ENCODE measurements around the gene TEX53.

Gene TEX53

DNA sequence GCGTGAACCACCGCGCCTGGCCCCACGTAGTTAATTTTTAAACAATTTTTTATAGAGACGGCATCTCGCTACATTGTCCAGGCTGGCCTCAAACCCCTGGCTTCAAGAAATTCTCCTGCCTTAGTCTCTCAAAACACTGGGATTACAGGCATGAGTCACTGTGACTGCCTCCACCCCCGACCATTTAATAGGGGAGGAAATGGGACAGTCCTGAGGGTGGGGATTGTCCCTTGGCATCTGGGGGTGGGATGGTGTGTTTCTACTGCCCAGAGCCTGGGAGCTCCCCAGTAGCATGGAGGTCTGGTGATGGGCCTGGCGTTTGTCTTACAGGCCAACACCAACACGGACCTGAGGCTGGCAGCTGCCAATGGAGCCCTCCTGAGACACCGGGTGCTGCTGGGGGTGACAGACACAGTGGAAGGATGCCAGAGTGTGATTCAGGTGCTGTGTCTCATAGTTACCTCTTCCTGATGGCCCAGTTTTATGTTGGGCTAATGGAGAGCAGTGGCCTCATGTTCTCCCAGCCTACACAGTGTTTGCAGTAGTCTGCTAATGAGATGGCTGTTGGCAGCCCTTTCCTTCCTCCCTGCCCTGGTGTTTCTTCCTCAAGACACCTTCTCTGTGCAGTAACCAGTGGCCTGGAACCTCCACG, 24.0 kb downstream of the TEX53 start:
- no peak for DNase-seq

DNA sequence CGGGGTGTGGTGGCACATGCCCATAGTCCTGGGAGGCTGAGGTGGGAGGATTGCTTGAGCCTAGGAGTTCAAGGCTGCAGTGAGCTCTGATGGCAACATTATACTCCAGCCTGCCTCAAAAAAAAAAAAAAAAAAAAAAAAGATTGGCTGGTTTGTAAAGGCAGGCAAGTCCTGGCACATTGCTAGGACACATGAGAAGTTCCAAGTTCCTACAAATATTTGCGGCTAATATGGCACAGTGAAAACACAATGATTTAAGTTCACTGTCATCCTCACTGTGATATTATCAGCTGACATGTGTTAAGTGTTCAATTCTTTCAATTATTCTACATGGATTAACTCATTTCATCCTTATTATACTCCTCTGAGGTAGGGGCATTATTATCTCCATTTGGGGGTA, 26.4 kb downstream of the TEX53 start:
- DNase-seq: no peak

DNA sequence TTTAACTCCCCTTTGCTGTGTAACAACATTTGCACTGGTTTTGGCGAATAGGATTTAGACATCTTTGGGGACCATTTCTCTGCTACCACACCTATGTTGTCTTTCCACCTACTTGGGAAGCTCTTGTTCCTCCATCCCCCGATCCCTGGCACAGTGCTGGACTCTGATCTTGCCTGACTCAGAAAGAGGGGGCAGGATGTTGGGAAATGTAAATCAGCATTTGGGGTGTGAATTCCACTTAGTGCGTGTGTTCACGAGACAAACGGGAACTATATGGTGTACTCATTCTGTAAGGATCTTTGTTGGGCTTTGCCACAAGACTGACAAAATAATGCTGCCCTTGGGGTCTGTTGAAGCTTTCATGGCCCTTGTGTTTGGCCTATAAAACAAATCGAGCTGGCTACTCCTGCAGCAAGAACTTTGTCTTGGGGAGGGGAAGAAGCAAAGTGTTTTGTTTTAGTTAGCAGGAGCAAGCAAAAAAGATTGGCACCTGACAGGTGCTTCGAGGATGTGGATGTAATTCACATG, 28.0 kb downstream of the TEX53 start:
- DNase-seq: no peak

DNA sequence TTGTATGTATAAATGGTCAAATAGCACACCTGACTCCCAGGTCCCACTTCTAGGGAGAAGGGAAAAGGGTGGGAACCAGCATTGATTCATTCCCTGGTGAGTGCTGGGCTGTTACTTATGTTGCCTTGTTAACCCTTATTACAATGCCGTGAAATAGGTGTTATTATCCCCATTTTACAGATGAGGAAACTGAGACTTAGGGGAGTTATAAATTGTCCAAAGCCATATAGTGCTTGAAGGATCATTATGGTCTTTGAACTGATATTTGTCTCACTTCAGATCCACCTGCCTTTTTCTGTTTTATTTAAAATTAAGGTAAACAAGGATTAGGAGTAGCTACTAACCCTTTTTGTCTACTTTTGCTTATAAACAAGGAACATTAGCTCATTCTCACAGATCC, 30.1 kb downstream of the TEX53 start:
- DNase-seq: no peak

DNA sequence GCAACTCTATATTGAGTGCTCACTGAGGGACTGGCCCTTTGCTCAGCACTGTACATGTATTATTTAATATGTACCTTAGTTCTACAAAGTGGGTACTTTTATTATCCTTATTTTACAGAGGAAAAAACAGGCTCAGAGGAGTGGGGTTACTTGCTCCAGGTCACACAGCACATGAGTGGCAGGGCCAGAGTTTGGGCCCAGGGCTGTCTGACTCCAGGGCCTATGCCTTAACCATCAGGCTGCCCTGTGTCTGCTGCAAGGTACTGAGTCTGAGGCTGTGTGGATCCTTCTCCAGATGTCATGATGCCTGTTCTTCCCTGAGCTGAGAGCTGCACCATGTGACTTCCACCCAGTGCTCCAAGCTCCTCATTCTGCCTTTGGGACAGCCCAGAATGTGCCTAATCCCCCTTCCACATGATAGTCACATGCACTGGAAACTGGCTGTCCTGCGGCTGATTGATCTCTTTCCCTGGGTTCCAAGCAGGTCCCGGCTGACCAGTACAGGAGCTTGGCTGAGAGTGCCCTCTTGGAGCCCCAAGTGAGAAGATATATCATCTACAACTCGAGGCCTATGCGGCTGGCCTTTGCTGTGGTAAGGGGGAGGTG, 31.1 kb downstream of the TEX53 start:
- DNase-seq: no peak

DNA sequence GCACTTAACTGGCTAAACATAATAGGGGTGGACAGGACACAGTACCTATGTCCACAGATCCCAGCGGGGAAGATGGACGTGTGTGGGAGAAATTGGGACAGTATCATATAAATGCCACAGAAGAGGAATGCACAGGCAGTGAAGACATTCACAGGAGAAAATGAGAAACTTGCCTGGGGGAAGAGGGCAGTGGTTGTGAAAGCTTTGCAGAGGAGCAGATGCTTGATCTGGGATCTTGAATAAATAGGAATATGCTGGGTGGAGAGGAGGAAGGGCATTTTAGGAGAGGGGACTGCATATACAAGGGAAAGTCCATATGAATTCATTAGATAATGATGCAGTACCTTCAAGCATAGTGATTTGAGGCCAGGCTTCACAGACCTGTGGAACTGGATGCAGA, 32.9 kb downstream of the TEX53 start:
- no peak for DNase-seq

DNA sequence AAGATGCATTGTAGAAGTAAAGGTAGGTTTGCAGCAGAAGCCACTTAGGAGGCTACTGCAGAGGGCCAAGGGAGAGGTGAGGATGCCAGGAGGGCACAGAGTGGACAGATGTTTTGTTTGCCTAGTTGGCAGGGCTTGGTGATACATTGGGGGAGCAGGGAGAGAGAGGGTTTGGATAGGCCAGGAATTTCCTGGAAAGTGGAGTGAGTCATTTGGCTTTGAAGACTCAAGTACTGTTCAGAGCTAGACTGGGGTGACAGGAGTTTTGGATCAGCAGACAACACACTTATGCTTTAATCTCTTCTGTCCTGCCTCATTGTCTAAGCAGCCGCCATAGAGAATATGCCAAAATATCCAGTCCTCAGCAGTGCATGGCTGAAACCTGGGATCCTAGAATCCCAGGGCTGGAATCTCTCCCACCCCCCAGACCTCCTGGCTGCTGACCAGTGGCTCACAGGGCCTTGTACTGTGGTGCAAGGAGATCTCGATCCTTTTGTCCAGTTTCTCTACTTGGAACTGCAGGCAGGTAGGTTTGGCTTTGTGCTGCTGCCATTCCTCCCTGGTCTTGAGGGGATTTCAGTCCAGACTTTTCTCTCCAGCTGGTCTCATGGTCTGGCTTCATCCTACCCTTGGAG, 35.5 kb downstream of the TEX53 start:
- no peak for DNase-seq

DNA sequence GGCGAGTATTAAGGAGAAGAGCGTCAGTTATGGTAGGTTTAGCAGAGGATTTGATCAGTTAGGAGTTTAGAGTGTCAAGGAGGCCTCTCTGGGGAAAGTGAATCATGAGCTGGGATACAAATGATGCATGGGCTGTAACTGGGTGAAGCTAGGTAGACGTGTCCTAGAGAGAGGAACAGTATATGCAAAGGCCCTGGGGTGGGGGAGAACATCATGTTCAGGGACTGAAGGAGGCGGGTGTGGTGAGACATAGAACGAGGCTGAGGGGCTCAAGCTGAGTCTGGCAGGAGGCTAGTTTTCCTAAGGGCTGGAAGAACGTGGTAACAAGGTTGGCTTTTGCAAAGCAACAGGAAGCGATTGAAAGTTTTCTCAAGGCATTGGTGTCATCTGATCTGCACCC, 36.0 kb downstream of the TEX53 start:
- DNase-seq: no peak

DNA sequence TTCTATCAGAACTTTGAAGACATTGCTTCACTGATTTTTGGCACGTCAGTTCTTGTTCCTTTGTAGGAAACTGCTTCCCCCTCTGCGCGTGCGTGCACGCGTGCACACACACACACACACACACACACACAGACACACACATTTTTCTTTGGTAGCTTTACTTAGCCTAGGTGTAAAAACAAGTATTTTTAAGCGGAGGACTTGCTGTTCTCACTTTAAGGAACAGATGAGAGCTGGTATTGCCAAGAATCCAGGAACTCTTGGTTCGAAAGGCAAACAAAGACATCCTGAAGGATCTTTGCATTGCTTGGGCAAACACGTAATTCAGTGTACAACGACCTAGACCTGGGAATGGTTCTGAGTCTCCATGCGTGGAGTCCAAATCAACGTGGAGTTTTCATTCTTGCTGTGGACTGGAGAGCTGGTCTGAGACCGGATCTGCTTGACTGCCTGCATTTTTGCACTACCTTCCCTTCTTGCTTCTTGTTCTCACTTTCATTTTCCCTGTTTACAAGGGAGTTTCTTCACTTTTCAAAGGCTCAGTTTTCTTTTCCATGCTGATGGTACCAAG, 38.3 kb downstream of the TEX53 start:
- DNase-seq: no peak

DNA sequence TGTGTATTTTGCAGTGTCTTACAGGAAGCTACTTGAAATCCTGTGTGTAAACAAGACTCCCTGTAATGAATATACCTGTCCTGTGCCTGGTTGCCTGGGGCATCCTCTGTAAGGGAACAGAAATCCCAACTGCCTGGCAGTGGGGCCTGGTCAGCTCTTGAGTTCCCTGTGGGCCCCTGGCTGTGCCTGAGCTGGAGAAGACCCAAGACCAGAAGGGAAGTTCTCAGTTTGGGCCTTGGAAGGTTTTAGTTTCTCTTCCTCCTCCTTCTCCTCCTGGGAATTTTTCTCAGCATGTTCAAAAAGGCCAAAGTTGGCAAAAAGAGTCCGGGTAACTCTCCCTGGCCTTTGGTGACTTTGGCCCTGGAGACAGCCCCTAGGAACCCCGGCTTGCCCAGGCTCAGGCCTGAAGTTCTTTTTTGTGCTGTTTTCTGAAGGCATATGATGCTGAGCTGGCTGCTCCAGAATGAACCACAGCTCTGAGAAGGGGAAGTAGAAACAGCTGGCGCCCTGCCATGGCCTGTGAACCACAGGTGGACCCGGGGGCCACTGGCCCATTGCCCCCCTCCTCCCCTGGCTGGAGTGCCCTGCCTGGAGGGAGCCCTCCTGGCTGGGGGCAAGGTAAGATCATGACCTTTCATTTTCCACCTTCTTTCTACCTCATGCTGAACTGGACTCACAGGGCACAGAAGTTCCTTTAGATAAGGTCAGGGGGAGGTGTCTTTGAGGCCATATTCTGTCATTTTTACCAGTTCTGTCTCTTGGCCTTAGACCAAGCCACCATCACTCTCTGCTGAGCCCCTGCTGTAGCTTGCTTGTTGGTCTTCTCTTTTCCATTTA, 40.7 kb downstream of the TEX53 start:
- DNase-seq: no peak

DNA sequence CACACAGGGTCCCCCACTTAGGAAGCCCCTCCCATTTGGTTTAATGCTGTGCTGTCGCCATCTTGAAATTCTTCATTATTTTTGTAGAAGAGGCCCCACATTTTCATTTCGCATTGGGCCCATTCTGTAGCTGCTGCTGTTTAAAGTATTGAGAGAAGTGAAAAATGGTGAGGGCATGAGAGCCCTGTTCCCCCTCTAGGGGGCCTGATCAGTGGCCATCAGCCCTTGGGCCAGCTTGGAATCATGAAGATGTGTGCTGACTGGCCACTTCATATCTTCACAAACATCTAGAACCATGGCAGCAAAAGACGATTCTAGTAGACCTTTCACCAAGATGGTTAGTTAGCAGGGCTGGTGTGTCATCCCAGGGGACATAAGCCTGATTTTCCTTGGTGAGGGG, 43.2 kb downstream of the TEX53 start:
- DNase-seq: no peak

DNA sequence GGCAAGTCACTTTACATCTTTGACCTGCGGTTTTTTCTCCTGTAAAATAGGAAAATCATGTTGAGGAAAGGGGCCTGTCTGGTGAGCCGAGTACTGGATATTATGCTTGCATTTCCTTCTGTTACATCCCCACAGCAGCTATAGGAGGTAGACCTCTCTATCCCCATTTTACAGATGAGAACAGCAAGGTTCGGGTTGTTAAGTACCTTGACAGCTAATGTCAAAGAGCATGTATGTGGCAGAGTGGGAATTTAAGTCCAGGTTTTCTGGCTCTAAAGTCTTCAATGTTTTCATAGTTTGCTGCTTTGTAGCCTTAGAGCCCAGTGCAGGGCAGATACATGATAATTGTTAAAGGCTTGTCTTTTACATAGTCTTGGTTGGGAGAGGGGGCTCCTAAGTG, 43.7 kb downstream of the TEX53 start:
- DNase-seq: no peak

DNA sequence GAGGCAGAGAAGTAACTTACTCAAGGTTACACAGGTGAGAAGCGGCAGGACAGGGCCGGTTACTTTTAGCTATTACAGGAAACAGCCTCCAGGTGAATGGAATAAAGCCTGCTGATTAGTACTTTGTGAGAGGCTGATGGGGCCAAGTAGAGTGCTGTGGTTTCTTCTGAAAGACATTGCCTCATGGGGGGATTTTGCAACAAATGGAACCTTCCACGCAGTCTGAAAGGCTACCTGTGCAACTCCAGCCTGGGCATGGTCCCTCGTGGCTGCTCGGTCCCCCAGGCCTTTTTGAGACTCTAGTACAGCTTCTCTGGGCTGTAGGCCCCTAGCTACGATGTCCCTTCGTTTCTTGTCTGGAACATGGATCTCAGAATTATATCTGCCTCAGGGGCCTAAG, 44.5 kb downstream of the TEX53 start:
- no peak for DNase-seq

DNA sequence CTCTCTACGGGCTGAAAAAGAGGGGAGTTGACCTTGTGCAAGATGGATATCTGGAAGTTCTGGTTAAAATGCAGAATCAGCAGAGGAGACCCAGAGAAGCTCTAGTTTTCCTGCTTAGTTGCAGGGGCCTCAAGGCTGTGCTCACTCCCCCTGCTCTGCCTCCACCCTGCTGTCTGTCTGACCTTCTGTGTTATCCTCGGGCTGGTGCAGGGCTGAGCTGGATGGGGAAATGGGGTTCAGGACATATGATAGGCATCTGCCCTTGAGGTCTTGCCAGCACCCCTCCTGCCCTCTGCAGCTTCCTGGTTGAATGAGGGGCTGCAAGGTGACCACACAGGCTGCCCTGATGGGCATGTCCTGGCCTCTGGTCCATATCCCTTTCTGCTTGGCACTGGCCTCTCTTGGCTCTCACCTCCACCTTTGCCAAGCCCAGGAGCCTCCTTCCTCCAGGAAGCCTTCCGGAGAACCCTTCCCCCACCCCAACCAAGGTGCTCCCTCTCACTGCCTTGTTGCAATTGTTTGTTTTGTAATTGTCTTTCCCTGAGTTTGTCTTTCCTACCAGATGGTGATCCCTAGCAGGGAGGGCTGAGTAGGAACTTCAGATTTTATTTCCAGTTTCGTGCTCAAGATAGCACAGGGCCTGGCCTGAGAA, 45.2 kb downstream of the TEX53 start:
- no peak for DNase-seq

DNA sequence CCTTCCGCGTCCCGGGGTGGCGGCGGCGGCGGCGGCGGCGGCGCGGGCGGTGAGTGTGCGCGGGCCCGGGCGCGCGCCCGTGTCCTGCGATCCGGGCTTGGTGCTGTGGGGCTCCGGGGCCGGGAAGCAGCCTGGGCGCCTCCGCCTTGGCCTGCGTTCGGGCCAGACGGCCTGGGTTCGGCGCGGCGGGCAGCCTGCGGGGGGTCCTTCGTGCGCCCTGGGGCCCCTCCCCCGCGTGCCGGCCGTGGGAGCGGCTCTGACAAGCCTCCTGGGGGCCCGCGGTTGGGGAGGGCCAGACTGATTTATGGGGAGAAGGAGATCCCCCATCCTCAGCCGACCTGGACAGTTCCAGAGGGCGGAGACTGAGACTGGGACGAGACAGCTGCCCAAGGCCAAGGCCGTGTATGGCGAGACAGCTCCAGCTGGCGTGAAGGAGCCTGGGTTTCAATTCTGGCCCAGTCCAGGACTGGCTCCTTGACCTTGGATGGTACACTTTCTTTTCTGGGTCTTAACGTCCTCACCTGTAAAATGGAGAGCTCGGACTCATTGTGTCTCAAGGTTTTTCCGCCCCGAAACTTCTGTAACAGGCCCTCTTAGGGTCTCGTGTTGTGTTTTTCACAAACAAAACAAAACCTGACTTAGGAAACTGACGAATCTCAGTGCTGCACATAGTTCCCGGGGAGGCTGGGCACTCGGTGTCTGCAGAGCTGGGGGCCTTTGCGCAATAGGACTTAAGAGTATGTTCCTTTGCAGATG, 45.9 kb downstream of the TEX53 start:
- DNase-seq: peak; percentile 9 to 41

DNA sequence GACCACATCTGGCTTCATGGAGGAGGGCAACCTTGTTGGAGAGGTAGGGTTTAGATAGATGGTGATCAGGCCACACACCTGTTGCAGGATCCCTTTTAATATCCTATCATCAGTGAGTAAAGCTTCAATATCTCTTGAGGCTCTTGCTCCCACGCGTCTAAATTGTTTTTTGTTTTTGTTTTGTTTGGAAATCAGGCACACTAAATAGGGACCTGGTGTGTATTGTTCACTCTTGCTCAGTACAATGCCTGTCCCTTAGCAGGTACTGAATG, 49.1 kb downstream of the TEX53 start:
- no peak for DNase-seq

DNA sequence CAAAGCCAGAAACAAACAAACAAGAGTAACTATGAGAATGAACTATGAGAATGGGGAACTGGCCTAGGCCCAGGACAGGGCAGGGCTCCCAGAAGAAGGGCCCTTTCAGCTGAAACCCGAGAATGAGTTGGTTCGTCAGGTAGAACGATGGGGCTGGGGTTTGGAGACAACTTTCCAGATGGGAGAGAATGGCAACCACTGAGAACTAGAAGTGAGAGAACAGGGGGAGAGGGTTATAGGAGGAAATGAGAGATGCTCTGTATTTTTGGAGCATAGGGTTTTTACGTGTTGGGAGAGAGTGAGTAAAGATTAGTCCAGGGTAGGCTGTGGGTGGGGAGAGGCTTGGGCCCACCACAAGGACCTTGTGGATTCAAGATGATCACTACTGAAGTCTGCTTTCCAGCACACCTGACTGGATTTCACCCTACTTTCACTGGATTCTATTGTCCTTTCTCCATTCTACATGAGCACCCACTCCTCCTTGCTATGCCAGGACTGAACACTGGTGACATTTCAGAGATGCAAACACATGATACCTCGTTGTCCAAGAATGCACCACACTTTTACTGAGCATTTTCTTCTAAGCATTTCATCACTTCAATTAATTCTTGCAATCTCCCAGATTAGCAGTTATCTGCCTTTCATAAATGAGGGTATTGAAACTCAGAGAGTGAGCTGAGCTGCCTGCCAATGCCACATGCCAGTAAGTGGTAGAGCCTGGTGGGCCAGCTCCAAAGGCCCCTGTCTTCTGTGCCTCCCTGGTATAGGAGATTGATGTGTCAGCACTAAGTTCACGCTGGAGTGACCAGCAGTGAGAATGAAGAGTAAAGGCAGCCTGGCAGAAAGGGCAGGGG, 49.7 kb downstream of the TEX53 start:
- no peak for DNase-seq

DNA sequence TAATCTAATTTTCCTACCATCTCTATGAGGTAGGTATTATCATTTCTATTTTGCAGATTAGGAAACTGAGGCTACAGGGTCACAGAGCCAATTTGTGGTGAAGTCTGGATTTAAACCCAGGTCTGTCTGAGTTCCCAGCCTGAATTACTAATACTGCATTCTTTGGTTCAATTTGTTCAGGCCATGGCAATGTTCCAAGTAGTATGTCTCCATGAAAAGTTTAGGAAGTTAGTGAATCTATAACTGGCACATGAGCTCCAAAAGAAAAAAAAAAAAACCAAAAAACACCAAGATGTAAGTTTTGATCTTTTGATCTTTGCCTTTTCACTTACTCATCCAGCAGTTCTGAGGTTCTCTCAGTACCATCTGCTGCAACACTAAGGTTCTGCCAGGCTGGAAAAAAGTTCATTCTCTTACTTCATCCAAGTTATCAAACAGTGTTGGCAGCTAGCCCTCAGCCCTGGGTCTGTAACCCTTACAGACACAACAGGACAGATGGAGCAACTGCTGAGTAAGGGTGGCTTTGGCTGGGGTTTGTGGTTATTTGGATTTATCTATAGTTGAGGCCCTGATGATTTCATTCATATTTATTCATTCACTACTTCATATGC, 50.9 kb downstream of the TEX53 start:
- DNase-seq: no peak

Data from activated CD4-positive, alpha-beta T cell treated with anti-CD3 and anti-CD28 coated beads for 4 hours (primary cell).